Adrenal gland (tissue), 5 donors: ENCODE data around the gene DCUN1D2.

Experiments
- POLR2A ChIP-seq, 2 donors: fragments of 450-650 bp; IDR thresholded peaks; one replicate each; pipeline ENCODE4 v1.6.1; 2017; ENCODE audit warnings: antibody characterized with exemption in 2 of 2, mild to moderate bottlenecking in 2 of 2, moderate library complexity in 1 of 2
- TF ChIP-seq, protein P1 (sequence below), 6 experiments: fragments of 450-650 bp in 4 of 6; fragments of 200-600 bp in 2 of 6; sonication (generic) in 1 of 6; IDR thresholded peaks; 1 replicate in 5 of 6; 2 replicates in 1 of 6; pipeline versions ENCODE4 v1.5.1 to v1.8.0; 2016 to 2021; ENCODE audit warnings: antibody characterized with exemption in 6 of 6, mild to moderate bottlenecking in 2 of 6, moderate library complexity in 1 of 6
- donor health status: DM: no; HTN: no; CAD: no.

DNA sequence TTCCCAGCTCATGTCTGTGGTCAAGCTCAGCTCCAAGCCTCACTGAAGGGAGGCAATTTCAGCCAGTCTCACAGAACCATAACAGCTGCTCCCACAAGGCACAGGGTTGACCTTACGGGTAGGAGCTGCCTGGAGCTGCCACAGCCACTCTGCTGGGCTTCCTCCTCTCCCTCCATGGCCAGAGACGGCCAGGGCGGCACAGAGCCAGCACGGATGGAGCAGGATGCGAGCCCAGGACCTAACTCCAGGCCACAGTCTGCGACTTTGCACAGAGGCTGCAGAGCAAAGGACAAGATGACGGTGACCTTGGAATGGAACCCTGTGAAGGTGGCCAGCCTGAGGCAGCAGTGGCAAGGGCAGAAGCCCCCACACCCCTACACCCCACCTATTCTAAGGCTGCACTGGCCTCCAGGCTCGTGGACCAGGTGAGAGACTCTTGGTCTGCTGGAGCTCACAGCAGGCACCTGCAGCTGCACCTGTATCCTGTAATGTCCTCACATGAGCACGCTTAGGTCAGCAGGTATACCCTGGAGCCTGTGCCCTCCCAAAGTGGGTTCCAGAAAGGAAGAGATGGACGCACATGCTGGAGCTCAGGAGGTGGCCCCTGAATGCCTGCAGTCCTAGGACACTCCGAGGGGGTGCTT is 66.9 kb downstream of the DCUN1D2 start:
- TF ChIP-seq, protein P1, sequence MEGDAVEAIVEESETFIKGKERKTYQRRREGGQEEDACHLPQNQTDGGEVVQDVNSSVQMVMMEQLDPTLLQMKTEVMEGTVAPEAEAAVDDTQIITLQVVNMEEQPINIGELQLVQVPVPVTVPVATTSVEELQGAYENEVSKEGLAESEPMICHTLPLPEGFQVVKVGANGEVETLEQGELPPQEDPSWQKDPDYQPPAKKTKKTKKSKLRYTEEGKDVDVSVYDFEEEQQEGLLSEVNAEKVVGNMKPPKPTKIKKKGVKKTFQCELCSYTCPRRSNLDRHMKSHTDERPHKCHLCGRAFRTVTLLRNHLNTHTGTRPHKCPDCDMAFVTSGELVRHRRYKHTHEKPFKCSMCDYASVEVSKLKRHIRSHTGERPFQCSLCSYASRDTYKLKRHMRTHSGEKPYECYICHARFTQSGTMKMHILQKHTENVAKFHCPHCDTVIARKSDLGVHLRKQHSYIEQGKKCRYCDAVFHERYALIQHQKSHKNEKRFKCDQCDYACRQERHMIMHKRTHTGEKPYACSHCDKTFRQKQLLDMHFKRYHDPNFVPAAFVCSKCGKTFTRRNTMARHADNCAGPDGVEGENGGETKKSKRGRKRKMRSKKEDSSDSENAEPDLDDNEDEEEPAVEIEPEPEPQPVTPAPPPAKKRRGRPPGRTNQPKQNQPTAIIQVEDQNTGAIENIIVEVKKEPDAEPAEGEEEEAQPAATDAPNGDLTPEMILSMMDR (IDR thresholded peaks at IDR 0.05), result no peak
- no peak for TF ChIP-seq POLR2A (IDR thresholded peaks at IDR 0.05)
